ENCODE data around the gene SEC23IP.

SEC23IP gene

DNA sequence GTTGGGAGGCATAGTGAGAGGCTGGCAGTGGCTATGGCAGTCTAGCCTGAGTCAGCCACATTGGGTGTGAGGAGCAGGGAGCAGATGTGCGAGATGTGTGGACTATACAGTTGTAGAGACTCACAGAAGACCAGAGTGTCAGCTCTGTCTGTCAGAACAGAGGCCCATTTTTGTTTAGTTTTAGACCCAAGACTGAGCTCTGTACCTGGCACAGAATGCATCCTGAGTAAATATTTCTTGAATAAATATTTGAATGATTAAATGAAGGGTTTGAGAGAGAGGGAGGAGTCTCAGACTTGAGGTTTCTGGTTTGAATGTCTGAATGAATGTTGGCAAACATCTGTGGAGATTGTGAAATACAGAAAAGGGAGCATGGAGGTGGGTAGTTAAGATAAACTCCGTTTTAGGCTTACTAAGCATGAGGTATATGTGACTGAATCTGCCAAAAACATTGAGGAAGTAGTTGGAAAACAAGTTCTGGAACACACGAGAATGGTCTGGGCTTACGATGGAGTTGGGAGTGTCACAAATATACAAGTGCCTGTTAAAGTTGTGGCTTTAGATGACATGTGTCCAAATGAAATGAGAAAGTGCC, 3.6 kb downstream of the SEC23IP start:
- Histone ChIP-seq H3K36me3 (ENCODE audit: control insufficient read depth in 2 of 2, insufficient read depth in 1 of 2, low read length in 2 of 2) (peaks cover 22 to 40% of the 10 kb centered on the region in 2 experiments), H3K4me3 (ENCODE audit: low read depth, low read length) (no peak overlapping the region), H3K9me3 (ENCODE audit: control insufficient read depth, insufficient read depth, low read depth, low read length) (no peaks in the 10 kb centered on the region), H3K4me1 (ENCODE audit: control insufficient read depth, insufficient read depth, low read length) (peaks cover 27% of the 10 kb centered on the region), H3K27ac (ENCODE audit: extremely low read depth, low read depth, low read length) (peak overlapping the region; percentile 37; the same call in 1 of the 2 replicates)
- TF ChIP-seq, protein P1, sequence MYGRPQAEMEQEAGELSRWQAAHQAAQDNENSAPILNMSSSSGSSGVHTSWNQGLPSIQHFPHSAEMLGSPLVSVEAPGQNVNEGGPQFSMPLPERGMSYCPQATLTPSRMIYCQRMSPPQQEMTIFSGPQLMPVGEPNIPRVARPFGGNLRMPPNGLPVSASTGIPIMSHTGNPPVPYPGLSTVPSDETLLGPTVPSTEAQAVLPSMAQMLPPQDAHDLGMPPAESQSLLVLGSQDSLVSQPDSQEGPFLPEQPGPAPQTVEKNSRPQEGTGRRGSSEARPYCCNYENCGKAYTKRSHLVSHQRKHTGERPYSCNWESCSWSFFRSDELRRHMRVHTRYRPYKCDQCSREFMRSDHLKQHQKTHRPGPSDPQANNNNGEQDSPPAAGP (tag by site-specific recombination; IDR thresholded peaks at IDR 0.05) = no peak
- no peak for TF ChIP-seq HOXD13 (CRISPR knock-in tag; IDR thresholded peaks at IDR 0.05; ENCODE audit: borderline replicate concordance)
- no peak for TF ChIP-seq ZNF544 (tag by site-specific recombination; IDR thresholded peaks at IDR 0.05)
- TF ChIP-seq, protein P2, sequence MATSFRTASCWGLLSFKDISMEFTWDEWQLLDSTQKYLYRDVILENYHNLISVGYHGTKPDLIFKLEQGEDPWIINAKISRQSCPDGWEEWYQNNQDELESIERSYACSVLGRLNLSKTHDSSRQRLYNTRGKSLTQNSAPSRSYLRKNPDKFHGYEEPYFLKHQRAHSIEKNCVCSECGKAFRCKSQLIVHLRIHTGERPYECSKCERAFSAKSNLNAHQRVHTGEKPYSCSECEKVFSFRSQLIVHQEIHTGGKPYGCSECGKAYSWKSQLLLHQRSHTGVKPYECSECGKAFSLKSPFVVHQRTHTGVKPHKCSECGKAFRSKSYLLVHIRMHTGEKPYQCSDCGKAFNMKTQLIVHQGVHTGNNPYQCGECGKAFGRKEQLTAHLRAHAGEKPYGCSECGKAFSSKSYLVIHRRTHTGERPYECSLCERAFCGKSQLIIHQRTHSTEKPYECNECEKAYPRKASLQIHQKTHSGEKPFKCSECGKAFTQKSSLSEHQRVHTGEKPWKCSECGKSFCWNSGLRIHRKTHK (tag by site-specific recombination; IDR thresholded peaks at IDR 0.05) = no peak
- no peak for TF ChIP-seq ZNF423 (tag by site-specific recombination; IDR thresholded peaks at IDR 0.05)
- TF ChIP-seq, protein P3, sequence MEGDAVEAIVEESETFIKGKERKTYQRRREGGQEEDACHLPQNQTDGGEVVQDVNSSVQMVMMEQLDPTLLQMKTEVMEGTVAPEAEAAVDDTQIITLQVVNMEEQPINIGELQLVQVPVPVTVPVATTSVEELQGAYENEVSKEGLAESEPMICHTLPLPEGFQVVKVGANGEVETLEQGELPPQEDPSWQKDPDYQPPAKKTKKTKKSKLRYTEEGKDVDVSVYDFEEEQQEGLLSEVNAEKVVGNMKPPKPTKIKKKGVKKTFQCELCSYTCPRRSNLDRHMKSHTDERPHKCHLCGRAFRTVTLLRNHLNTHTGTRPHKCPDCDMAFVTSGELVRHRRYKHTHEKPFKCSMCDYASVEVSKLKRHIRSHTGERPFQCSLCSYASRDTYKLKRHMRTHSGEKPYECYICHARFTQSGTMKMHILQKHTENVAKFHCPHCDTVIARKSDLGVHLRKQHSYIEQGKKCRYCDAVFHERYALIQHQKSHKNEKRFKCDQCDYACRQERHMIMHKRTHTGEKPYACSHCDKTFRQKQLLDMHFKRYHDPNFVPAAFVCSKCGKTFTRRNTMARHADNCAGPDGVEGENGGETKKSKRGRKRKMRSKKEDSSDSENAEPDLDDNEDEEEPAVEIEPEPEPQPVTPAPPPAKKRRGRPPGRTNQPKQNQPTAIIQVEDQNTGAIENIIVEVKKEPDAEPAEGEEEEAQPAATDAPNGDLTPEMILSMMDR (tag by site-specific recombination; IDR thresholded peaks at IDR 0.05) = no peak
- TF ChIP-seq, protein P4, sequence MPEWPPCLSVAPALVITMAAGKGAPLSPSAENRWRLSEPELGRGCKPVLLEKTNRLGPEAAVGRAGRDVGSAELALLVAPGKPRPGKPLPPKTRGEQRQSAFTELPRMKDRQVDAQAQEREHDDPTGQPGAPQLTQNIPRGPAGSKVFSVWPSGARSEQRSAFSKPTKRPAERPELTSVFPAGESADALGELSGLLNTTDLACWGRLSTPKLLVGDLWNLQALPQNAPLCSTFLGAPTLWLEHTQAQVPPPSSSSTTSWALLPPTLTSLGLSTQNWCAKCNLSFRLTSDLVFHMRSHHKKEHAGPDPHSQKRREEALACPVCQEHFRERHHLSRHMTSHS (tag by site-specific recombination; IDR thresholded peaks at IDR 0.05) = no peak
- no peak for TF ChIP-seq ZXDB (tag by site-specific recombination; IDR thresholded peaks at IDR 0.05)
- no peak for TF ChIP-seq ZNF24 (tag by site-specific recombination; IDR thresholded peaks at IDR 0.05)
- TF ChIP-seq ZNF274 (IDR thresholded peaks at IDR 0.05; ENCODE audit: low read length) = no peak
- TF ChIP-seq ZNF274 (tag by site-specific recombination; IDR thresholded peaks at IDR 0.05; ENCODE audit: borderline replicate concordance) = no peak
- TF ChIP-seq ZSCAN16 (tag by site-specific recombination; IDR thresholded peaks at IDR 0.05) = no peak
- TF ChIP-seq, protein P5, sequence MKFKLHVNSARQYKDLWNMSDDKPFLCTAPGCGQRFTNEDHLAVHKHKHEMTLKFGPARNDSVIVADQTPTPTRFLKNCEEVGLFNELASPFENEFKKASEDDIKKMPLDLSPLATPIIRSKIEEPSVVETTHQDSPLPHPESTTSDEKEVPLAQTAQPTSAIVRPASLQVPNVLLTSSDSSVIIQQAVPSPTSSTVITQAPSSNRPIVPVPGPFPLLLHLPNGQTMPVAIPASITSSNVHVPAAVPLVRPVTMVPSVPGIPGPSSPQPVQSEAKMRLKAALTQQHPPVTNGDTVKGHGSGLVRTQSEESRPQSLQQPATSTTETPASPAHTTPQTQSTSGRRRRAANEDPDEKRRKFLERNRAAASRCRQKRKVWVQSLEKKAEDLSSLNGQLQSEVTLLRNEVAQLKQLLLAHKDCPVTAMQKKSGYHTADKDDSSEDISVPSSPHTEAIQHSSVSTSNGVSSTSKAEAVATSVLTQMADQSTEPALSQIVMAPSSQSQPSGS (tag by site-specific recombination; IDR thresholded peaks at IDR 0.05; ENCODE audit: low read depth) = no peak
- no peak for TF ChIP-seq WT1 (tag by site-specific recombination; IDR thresholded peaks at IDR 0.05)
- no peak for TF ChIP-seq MYNN (tag by site-specific recombination; IDR thresholded peaks at IDR 0.05; ENCODE audit: borderline replicate concordance)
- no peak for TF ChIP-seq ZNF211 (tag by site-specific recombination; IDR thresholded peaks at IDR 0.05; ENCODE audit: low read depth)
- TF ChIP-seq, protein P6, sequence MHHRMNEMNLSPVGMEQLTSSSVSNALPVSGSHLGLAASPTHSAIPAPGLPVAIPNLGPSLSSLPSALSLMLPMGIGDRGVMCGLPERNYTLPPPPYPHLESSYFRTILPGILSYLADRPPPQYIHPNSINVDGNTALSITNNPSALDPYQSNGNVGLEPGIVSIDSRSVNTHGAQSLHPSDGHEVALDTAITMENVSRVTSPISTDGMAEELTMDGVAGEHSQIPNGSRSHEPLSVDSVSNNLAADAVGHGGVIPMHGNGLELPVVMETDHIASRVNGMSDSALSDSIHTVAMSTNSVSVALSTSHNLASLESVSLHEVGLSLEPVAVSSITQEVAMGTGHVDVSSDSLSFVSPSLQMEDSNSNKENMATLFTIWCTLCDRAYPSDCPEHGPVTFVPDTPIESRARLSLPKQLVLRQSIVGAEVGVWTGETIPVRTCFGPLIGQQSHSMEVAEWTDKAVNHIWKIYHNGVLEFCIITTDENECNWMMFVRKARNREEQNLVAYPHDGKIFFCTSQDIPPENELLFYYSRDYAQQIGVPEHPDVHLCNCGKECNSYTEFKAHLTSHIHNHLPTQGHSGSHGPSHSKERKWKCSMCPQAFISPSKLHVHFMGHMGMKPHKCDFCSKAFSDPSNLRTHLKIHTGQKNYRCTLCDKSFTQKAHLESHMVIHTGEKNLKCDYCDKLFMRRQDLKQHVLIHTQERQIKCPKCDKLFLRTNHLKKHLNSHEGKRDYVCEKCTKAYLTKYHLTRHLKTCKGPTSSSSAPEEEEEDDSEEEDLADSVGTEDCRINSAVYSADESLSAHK (tag by site-specific recombination; IDR thresholded peaks at IDR 0.05) = no peak
- no peak for TF ChIP-seq ZSCAN23 (tag by site-specific recombination; IDR thresholded peaks at IDR 0.05)
- TF ChIP-seq ZNF138 (tag by site-specific recombination; IDR thresholded peaks at IDR 0.05; ENCODE audit: borderline replicate concordance) = no peak
- CTCF ChIA-PET = interaction anchor here (0.7 kb wide), 1 partner anchor 591 kb away, joined by 3 read pairs; no protein-coding TSS in a partner anchor
- POLR2A ChIA-PET = interaction anchor here (0.8 to 0.9 kb wide), 2 partner anchors 23 to 59 kb away, joined by 3 read pairs; partner anchors contain the start of gene MCMBP
